ENCODE measurements around the gene ZNF280A. TPM values are rescaled to one million over a fixed set of nuclear protein-coding genes. Genes with fewer than 3 reads are reported as not detected.

The ZNF280A gene
- total RNA-seq, 1 experiment from 2014 or later = 0.81 TPM

DNA sequence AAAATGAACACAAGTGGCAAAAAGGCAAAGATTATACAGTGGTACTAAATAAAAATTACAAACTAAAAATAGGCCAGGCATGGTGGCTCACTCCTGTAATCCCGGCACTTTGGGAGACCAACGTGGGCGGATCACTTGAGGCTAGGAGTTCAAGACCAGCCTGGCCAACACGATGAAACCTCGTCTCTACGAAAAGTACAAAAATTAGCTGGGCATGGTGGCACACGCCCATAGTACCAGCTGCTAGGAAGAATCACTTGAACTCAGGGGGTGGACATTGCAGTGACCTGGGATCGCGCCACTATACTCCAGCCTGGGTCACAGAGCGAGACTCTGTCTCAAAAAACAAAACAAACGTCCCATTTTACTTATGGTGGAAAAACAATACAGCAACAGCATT lies 36.0 kb downstream of the ZNF280A start:
- ATAC-seq (no peak), DNase-seq (ENCODE audit: low read depth, low spot score) (no peak)
- Histone ChIP-seq H2AFZ (ENCODE audit: low read depth, low read length, poor library complexity, severe bottlenecking) (no peak overlapping the region), H4K20me1 (ENCODE audit: insufficient read depth) (no peaks in the 10 kb centered on the region), H3K4me3 (replicated peaks in 1 of 2; ENCODE audit: low read depth in 1 of 2, low read length in 2 of 2) (no peak overlapping the region), H3K9me3 (ENCODE audit: control insufficient read depth in 1 of 2, insufficient read depth in 1 of 2, low read depth in 1 of 2, low read length in 2 of 2) (no peaks in the 10 kb centered on the region), H3K4me1 (ENCODE audit: control insufficient read depth in 1 of 2, insufficient read depth in 2 of 2, low read length in 2 of 2) (no peaks in the 10 kb centered on the region), H3K4me2 (ENCODE audit: low read length) (no peak overlapping the region), H3K9me2 (ENCODE audit: insufficient read depth) (no peaks in the 10 kb centered on the region), H3K79me2 (ENCODE audit: insufficient read depth, low read length) (no peaks in the 10 kb centered on the region), H3K27ac (ENCODE audit: low read depth, low read length) (no peak overlapping the region), H3K27me3 (ENCODE audit: insufficient read depth, low read length) (no peaks in the 10 kb centered on the region), H3K36me3 (ENCODE audit: control insufficient read depth in 1 of 2, insufficient read depth in 2 of 2, low read length in 2 of 2) (peaks cover 6 to 14% of the 10 kb centered on the region in 2 experiments; a peak in 2 of 4 replicates), H3K9ac (ENCODE audit: low read length) (no peak overlapping the region)
- intact Hi-C loops (cut with micrococcal nuclease) = no loop called here
- no TSS peak for BruUV-seq (replicated peaks)
- RAD21 ChIA-PET (ENCODE audit: low non-redundant PET in 1 of 2, low total read pairs in 2 of 2, uncharacterized antibody in 2 of 2, unreplicated experiment in 2 of 2) = no interaction called here
- POLR2A ChIA-PET = interaction anchor here (1.1 kb wide), 1 partner anchor 18 kb away, joined by 3 read pairs; no protein-coding TSS in a partner anchor
- TF ChIP-seq FOSL1 (IDR thresholded peaks at IDR 0.05; ENCODE audit: low read depth) = no peak
- no peak for TF ChIP-seq TCF7L2 (IDR thresholded peaks at IDR 0.05; ENCODE audit: borderline replicate concordance, extremely low read depth, insufficient read depth, insufficient read length)
- no peak for TF ChIP-seq SRF (IDR thresholded peaks at IDR 0.05; ENCODE audit: low read depth)
- TF ChIP-seq ELF1 (IDR thresholded peaks at IDR 0.05; ENCODE audit: borderline replicate concordance, low read depth) = no peak
- no peak for TF ChIP-seq POLR2A (IDR thresholded peaks at IDR 0.05; ENCODE audit: borderline replicate concordance, extremely low read depth, insufficient read depth, insufficient read length)
- no peak for TF ChIP-seq EZH2 (IDR thresholded peaks at IDR 0.05)
- no peak for TF ChIP-seq EGR1 (IDR thresholded peaks at IDR 0.05; ENCODE audit: low read depth)
- TF ChIP-seq, protein P1, sequence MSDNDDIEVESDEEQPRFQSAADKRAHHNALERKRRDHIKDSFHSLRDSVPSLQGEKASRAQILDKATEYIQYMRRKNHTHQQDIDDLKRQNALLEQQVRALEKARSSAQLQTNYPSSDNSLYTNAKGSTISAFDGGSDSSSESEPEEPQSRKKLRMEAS (IDR thresholded peaks at IDR 0.05) = no peak
- TF ChIP-seq, protein P2, sequence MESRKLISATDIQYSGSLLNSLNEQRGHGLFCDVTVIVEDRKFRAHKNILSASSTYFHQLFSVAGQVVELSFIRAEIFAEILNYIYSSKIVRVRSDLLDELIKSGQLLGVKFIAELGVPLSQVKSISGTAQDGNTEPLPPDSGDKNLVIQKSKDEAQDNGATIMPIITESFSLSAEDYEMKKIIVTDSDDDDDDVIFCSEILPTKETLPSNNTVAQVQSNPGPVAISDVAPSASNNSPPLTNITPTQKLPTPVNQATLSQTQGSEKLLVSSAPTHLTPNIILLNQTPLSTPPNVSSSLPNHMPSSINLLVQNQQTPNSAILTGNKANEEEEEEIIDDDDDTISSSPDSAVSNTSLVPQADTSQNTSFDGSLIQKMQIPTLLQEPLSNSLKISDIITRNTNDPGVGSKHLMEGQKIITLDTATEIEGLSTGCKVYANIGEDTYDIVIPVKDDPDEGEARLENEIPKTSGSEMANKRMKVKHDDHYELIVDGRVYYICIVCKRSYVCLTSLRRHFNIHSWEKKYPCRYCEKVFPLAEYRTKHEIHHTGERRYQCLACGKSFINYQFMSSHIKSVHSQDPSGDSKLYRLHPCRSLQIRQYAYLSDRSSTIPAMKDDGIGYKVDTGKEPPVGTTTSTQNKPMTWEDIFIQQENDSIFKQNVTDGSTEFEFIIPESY (IDR thresholded peaks at IDR 0.05; ENCODE audit: extremely low read depth, insufficient replicate concordance, low read length) = no peak
- TF ChIP-seq JUND (IDR thresholded peaks at IDR 0.05) = no peak
- TF ChIP-seq, protein P3, sequence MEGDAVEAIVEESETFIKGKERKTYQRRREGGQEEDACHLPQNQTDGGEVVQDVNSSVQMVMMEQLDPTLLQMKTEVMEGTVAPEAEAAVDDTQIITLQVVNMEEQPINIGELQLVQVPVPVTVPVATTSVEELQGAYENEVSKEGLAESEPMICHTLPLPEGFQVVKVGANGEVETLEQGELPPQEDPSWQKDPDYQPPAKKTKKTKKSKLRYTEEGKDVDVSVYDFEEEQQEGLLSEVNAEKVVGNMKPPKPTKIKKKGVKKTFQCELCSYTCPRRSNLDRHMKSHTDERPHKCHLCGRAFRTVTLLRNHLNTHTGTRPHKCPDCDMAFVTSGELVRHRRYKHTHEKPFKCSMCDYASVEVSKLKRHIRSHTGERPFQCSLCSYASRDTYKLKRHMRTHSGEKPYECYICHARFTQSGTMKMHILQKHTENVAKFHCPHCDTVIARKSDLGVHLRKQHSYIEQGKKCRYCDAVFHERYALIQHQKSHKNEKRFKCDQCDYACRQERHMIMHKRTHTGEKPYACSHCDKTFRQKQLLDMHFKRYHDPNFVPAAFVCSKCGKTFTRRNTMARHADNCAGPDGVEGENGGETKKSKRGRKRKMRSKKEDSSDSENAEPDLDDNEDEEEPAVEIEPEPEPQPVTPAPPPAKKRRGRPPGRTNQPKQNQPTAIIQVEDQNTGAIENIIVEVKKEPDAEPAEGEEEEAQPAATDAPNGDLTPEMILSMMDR (IDR thresholded peaks at IDR 0.05 in 2 of 3, conservative IDR thresholded peaks at IDR 0.05 in 1 of 3; ENCODE audit: borderline replicate concordance in 1 of 3, insufficient read depth in 1 of 3, low read depth in 2 of 3, low read length in 2 of 3) = no peak
- TF ChIP-seq SP1 (IDR thresholded peaks at IDR 0.05; ENCODE audit: low read depth) = no peak
- no peak for TF ChIP-seq POLR2AphosphoS5 (IDR thresholded peaks at IDR 0.05; ENCODE audit: low read depth, low read length)
- TF ChIP-seq ZFX (IDR thresholded peaks at IDR 0.05) = no peak
- TF ChIP-seq, protein P4, sequence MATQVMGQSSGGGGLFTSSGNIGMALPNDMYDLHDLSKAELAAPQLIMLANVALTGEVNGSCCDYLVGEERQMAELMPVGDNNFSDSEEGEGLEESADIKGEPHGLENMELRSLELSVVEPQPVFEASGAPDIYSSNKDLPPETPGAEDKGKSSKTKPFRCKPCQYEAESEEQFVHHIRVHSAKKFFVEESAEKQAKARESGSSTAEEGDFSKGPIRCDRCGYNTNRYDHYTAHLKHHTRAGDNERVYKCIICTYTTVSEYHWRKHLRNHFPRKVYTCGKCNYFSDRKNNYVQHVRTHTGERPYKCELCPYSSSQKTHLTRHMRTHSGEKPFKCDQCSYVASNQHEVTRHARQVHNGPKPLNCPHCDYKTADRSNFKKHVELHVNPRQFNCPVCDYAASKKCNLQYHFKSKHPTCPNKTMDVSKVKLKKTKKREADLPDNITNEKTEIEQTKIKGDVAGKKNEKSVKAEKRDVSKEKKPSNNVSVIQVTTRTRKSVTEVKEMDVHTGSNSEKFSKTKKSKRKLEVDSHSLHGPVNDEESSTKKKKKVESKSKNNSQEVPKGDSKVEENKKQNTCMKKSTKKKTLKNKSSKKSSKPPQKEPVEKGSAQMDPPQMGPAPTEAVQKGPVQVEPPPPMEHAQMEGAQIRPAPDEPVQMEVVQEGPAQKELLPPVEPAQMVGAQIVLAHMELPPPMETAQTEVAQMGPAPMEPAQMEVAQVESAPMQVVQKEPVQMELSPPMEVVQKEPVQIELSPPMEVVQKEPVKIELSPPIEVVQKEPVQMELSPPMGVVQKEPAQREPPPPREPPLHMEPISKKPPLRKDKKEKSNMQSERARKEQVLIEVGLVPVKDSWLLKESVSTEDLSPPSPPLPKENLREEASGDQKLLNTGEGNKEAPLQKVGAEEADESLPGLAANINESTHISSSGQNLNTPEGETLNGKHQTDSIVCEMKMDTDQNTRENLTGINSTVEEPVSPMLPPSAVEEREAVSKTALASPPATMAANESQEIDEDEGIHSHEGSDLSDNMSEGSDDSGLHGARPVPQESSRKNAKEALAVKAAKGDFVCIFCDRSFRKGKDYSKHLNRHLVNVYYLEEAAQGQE (IDR thresholded peaks at IDR 0.05; ENCODE audit: low read depth) = no peak
- CTCF ChIA-PET = no interaction called here
